GM23338 (cell line): ENCODE data around the gene RAX2. TPM values are rescaled to one million over a fixed set of nuclear protein-coding genes. Genes with fewer than 3 reads are reported as not detected.

Experiments used
- ATAC-seq: fragments of 200-7000 bp; cut with Tn5 transposase; 3 replicates; pipeline ENCODE4 v1.9.1; 2020
- DNase-seq: peaks from one replicate; pipeline ENCODE4 v3.0.0-alpha.2; 2015; ENCODE audit warnings: low spot score
- H2AFZ ChIP-seq: fragments of 200-600 bp; sonication (generic); 2 replicates; pipeline ENCODE4 v1.8.0; 2016; ENCODE audit warnings: antibody characterized with exemption, mild to moderate bottlenecking, moderate library complexity
- H3F3A ChIP-seq: fragments of 200-600 bp; sonication (generic); replicated peaks from 2 replicates; pipeline ENCODE4 v1.8.0; 2017; ENCODE audit warnings: antibody characterized with exemption, mixed run types, low read depth
- H3K27ac ChIP-seq: fragments of 200-600 bp; sonication (generic); 2 replicates; pipeline ENCODE4 v1.6.1; 2016; ENCODE audit warnings: low read depth
- H3K27me3 ChIP-seq: fragments of 200-600 bp; sonication (generic); 2 replicates; pipeline ENCODE4 v1.8.0; 2016; ENCODE audit warnings: mild to moderate bottlenecking, mixed run types, moderate library complexity; ENCODE audit not compliant: insufficient read depth
- H3K36me3 ChIP-seq: fragments of 200-600 bp; sonication (generic); 2 replicates; pipeline ENCODE4 v1.8.0; 2016; ENCODE audit warnings: mild to moderate bottlenecking; ENCODE audit not compliant: insufficient read depth
- H3K4me1 ChIP-seq: fragments of 200-600 bp; sonication (generic); 2 replicates; pipeline ENCODE4 v1.8.0; 2016; ENCODE audit warnings: mild to moderate bottlenecking, moderate library complexity; ENCODE audit not compliant: insufficient read depth
- H3K4me2 ChIP-seq: fragments of 200-600 bp; sonication (generic); 2 replicates; pipeline ENCODE4 v1.7.1; 2017; ENCODE audit warnings: mixed run types
- H3K4me3 ChIP-seq: fragments of 200-600 bp; sonication (generic); 2 replicates; pipeline ENCODE4 v1.6.1; 2016; ENCODE audit warnings: mixed run types
- H3K79me2 ChIP-seq: fragments of 200-600 bp; sonication (generic); replicated peaks from 2 replicates; pipeline ENCODE4 v1.8.0; 2017; ENCODE audit warnings: mild to moderate bottlenecking; ENCODE audit not compliant: insufficient read depth
- H3K9me2 ChIP-seq: fragments of 200-600 bp; sonication (generic); 2 replicates; pipeline ENCODE4 v1.8.0; 2017; ENCODE audit not compliant: insufficient read depth
- H4K20me1 ChIP-seq: fragments of 200-600 bp; sonication (generic); replicated peaks from 2 replicates; pipeline ENCODE4 v1.8.0; 2017; ENCODE audit warnings: mild to moderate bottlenecking; ENCODE audit not compliant: insufficient read depth
- H3K27ac Mint-ChIP-seq: 2 replicates; pipeline ENCODE4 v1.8.0; 2020; ENCODE audit warnings: inconsistent platforms, mild to moderate bottlenecking, moderate library complexity, mixed read lengths
- H3K27me3 Mint-ChIP-seq: 3 replicates; pipeline ENCODE4 v1.8.0; 2022; ENCODE audit warnings: low read depth, mild to moderate bottlenecking, moderate library complexity, mixed read lengths, inconsistent platforms; ENCODE audit not compliant: insufficient read depth, poor library complexity
- H3K36me3 Mint-ChIP-seq: 3 replicates; pipeline ENCODE4 v1.8.0; 2021; ENCODE audit warnings: low read depth, mild to moderate bottlenecking, inconsistent platforms, moderate library complexity, mixed read lengths
- H3K4me1 Mint-ChIP-seq: 3 replicates; pipeline ENCODE4 v1.8.0; 2020; ENCODE audit warnings: mild to moderate bottlenecking, inconsistent platforms, mixed read lengths
- H3K4me3 Mint-ChIP-seq: 3 replicates; pipeline ENCODE4 v1.8.0; 2021; ENCODE audit warnings: moderate library complexity, mild to moderate bottlenecking, inconsistent platforms, mixed read lengths
- H3K9me3 Mint-ChIP-seq: 3 replicates; pipeline ENCODE4 v1.8.0; 2020; ENCODE audit warnings: moderate library complexity, mild to moderate bottlenecking, inconsistent platforms, mixed read lengths
- CTCF ChIP-seq, 2 experiments: fragments of 200-600 bp in 1 of 2; sonication (generic) in 1 of 2; conservative IDR thresholded peaks; 2 replicates each; pipeline versions ENCODE4 v1.5.1 to v1.6.1; 2016 to 2017; ENCODE audit warnings: antibody characterized with exemption in 2 of 2, low read depth in 2 of 2, mild to moderate bottlenecking in 2 of 2, moderate library complexity in 1 of 2
- ETS1 ChIP-seq: IDR thresholded peaks from 2 replicates; pipeline ENCODE4 v1.6.1; 2016; ENCODE audit warnings: antibody characterized with exemption
- EZH2 ChIP-seq: fragments of 200-600 bp; sonication (generic); IDR thresholded peaks from one replicate; pipeline ENCODE4 v1.8.0; 2017; ENCODE audit warnings: antibody characterized with exemption, mild to moderate bottlenecking, low read depth; ENCODE audit not compliant: unreplicated experiment
- EZH2phosphoT487 ChIP-seq: fragments of 200-600 bp; sonication (generic); IDR thresholded peaks from one replicate; pipeline ENCODE4 v1.8.1; 2018; ENCODE audit warnings: antibody characterized with exemption; ENCODE audit not compliant: unreplicated experiment
- JUNB ChIP-seq: IDR thresholded peaks from one replicate; pipeline ENCODE4 v1.6.1; 2016; ENCODE audit warnings: antibody characterized with exemption; ENCODE audit not compliant: unreplicated experiment
- POLR2AphosphoS5 ChIP-seq: IDR thresholded peaks from 2 replicates; pipeline ENCODE4 v1.6.1; 2016; ENCODE audit warnings: antibody characterized with exemption, low read depth
- STAT1 ChIP-seq: IDR thresholded peaks from one replicate; pipeline ENCODE4 v1.6.1; 2016; ENCODE audit warnings: antibody characterized with exemption; ENCODE audit not compliant: unreplicated experiment
- ZNF114 ChIP-seq: fragments of 250-450 bp; sonication (Bioruptor Pico); IDR thresholded peaks from 2 replicates; pipeline ENCODE4 v1.5.0; 2020; ENCODE audit warnings: mild to moderate bottlenecking, moderate library complexity
- polyA plus RNA-seq: library from polyadenylated mRNA; unstranded; fragments of >200 nt; fragmentation: Nextera tagmentation; extraction: Ambion mirVana; gene quantifications from 2 replicates; pipeline ENCODE4 v1.2.1, GENCODE V29; 2016
- total RNA-seq: library from RNA; depleted of rRNA; stranded (reverse); fragments of >200 nt; shearing (Covaris generic); gene quantifications from 2 replicates; pipeline ENCODE4 v1.2.3, GENCODE V29; 2014
- TF ChIP-seq, protein P1 (sequence below): fragments of 250-450 bp; sonication (Bioruptor Pico); IDR thresholded peaks from 2 replicates; pipeline ENCODE4 v1.5.0; 2020; ENCODE audit warnings: mild to moderate bottlenecking, moderate library complexity

Gene RAX2
- total and polyA plus RNA-seq, 2 experiments from 2014 or later: 0.13 TPM; not detected in 1

- Histone ChIP-seq H3K9me2 (no peaks in the 10 kb centered on the region), H3K4me3 (peak overlapping the region; percentile 69), H3K27ac (no peak overlapping the region), H3K36me3 (no peaks in the 10 kb centered on the region), H3K27me3 (peaks cover 14% of the 10 kb centered on the region; the same call in 1 of the 2 replicates), H3K4me1 (no peaks in the 10 kb centered on the region; the same call in 1 of the 2 replicates), H3K79me2 (no peaks in the 10 kb centered on the region), H4K20me1 (no peaks in the 10 kb centered on the region), H3K4me2 (peak overlapping the region; percentile 90), H2AFZ (peak overlapping the region; percentile 95), H3F3A (peaks cover 9% of the 10 kb centered on the region; the same call in 1 of the 2 replicates)
- no peak for DNase-seq
- Mint-ChIP-seq H3K27me3 (peaks cover 26% of the 10 kb centered on the region), H3K4me1 (no peaks in the 10 kb centered on the region; the same call in 2 of the 3 replicates), H3K36me3 (no peaks in the 10 kb centered on the region; the same call in 2 of the 3 replicates), H3K9me3 (peaks cover 15% of the 10 kb centered on the region), H3K4me3 (peak overlapping the region; percentile 64), H3K27ac (no peak overlapping the region)
- no peak for TF ChIP-seq EZH2phosphoT487
- TF ChIP-seq CTCF (conservative IDR thresholded peaks at IDR 0.05; ENCODE audit: low read depth in 2 of 2): no peak
- TF ChIP-seq STAT1: no peak
- no peak for TF ChIP-seq ETS1
- TF ChIP-seq JUNB: no peak
- TF ChIP-seq, protein P1, sequence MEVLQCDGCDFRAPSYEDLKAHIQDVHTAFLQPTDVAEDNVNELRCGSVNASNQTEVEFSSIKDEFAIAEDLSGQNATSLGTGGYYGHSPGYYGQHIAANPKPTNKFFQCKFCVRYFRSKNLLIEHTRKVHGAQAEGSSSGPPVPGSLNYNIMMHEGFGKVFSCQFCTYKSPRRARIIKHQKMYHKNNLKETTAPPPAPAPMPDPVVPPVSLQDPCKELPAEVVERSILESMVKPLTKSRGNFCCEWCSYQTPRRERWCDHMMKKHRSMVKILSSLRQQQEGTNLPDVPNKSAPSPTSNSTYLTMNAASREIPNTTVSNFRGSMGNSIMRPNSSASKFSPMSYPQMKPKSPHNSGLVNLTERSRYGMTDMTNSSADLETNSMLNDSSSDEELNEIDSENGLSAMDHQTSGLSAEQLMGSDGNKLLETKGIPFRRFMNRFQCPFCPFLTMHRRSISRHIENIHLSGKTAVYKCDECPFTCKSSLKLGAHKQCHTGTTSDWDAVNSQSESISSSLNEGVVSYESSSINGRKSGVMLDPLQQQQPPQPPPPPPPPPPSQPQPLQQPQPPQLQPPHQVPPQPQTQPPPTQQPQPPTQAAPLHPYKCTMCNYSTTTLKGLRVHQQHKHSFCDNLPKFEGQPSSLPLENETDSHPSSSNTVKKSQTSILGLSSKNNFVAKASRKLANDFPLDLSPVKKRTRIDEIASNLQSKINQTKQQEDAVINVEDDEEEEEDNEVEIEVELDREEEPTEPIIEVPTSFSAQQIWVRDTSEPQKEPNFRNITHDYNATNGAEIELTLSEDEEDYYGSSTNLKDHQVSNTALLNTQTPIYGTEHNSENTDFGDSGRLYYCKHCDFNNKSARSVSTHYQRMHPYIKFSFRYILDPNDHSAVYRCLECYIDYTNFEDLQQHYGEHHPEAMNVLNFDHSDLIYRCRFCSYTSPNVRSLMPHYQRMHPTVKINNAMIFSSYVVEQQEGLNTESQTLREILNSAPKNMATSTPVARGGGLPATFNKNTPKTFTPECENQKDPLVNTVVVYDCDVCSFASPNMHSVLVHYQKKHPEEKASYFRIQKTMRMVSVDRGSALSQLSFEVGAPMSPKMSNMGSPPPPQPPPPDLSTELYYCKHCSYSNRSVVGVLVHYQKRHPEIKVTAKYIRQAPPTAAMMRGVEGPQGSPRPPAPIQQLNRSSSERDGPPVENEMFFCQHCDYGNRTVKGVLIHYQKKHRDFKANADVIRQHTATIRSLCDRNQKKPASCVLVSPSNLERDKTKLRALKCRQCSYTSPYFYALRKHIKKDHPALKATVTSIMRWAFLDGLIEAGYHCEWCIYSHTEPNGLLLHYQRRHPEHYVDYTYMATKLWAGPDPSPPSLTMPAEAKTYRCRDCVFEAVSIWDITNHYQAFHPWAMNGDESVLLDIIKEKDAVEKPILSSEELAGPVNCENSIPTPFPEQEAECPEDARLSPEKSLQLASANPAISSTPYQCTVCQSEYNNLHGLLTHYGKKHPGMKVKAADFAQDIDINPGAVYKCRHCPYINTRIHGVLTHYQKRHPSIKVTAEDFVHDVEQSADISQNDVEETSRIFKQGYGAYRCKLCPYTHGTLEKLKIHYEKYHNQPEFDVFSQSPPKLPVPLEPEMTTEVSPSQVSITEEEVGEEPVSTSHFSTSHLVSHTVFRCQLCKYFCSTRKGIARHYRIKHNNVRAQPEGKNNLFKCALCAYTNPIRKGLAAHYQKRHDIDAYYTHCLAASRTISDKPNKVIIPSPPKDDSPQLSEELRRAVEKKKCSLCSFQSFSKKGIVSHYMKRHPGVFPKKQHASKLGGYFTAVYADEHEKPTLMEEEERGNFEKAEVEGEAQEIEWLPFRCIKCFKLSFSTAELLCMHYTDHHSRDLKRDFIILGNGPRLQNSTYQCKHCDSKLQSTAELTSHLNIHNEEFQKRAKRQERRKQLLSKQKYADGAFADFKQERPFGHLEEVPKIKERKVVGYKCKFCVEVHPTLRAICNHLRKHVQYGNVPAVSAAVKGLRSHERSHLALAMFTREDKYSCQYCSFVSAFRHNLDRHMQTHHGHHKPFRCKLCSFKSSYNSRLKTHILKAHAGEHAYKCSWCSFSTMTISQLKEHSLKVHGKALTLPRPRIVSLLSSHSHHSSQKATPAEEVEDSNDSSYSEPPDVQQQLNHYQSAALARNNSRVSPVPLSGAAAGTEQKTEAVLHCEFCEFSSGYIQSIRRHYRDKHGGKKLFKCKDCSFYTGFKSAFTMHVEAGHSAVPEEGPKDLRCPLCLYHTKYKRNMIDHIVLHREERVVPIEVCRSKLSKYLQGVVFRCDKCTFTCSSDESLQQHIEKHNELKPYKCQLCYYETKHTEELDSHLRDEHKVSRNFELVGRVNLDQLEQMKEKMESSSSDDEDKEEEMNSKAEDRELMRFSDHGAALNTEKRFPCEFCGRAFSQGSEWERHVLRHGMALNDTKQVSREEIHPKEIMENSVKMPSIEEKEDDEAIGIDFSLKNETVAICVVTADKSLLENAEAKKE (CRISPR knock-in tag): no peak
- TF ChIP-seq POLR2AphosphoS5: no peak
- TF ChIP-seq ZNF114 (CRISPR knock-in tag): no peak
- TF ChIP-seq EZH2: no peak
- no peak for ATAC-seq
Measured at GRCh38 chr19:3800996-3801395, 29.0 kb upstream of the RAX2 start.
